GM12878 (cell line): ENCODE data around the gene ARGLU1. TPM values are rescaled to one million over a fixed set of nuclear protein-coding genes. Genes with fewer than 3 reads are reported as not detected.

ENCODE experiments used
- BCL11A ChIP-seq: IDR thresholded peaks from 2 replicates; pipeline ENCODE4 v1.6.1; 2011; ENCODE audit warnings: low read depth, low read length
- BRCA1 ChIP-seq: IDR thresholded peaks from 2 replicates; pipeline ENCODE4 v1.6.1; 2011; ENCODE audit warnings: low read depth, low read length, improper control_type of control experiment
- CBFB ChIP-seq: IDR thresholded peaks from 2 replicates; pipeline ENCODE4 v1.6.1; 2016; ENCODE audit warnings: antibody characterized with exemption, low read depth
- CHD1 ChIP-seq: IDR thresholded peaks from 2 replicates; pipeline ENCODE4 v1.6.1; 2012; ENCODE audit warnings: low read depth, low read length, improper control_type of control experiment
- FOS ChIP-seq: IDR thresholded peaks from 3 replicates; pipeline ENCODE4 v1.6.1; 2011; ENCODE audit warnings: borderline replicate concordance; ENCODE audit not compliant: insufficient read length; ENCODE audit errors: extremely low read depth
- FOXK2 ChIP-seq: fragments of 450-650 bp; IDR thresholded peaks from 2 replicates; pipeline ENCODE4 v1.6.1; 2017; ENCODE audit warnings: mild to moderate bottlenecking, moderate library complexity
- IRF5 ChIP-seq: fragments of 450-650 bp; IDR thresholded peaks from 2 replicates; pipeline ENCODE4 v1.6.1; 2017; ENCODE audit warnings: borderline replicate concordance
- JUND ChIP-seq: IDR thresholded peaks from 2 replicates; pipeline ENCODE4 v1.6.1; 2012; ENCODE audit warnings: low read depth, mild to moderate bottlenecking, low read length, improper control_type of control experiment, moderate library complexity
- MTA2 ChIP-seq: fragments of 450-650 bp; IDR thresholded peaks from 2 replicates; pipeline ENCODE4 v1.6.1; 2016; ENCODE audit warnings: low read depth, mild to moderate bottlenecking, moderate library complexity
- PBX3 ChIP-seq: IDR thresholded peaks from 2 replicates; pipeline ENCODE4 v1.6.1; 2011; ENCODE audit warnings: mild to moderate bottlenecking, low read depth, low read length, moderate library complexity; ENCODE audit not compliant: insufficient replicate concordance
- PRDM15 ChIP-seq: fragments of 450-650 bp; formaldehyde crosslinking; IDR thresholded peaks from 2 replicates; pipeline ENCODE4 v1.4.0; 2020; ENCODE audit warnings: mild to moderate bottlenecking, moderate library complexity
- SMARCA5 ChIP-seq: fragments of 450-650 bp; IDR thresholded peaks from 2 replicates; pipeline ENCODE4 v1.6.1; 2017; ENCODE audit warnings: mild to moderate bottlenecking
- STAT1 ChIP-seq: fragments of 450-650 bp; conservative IDR thresholded peaks from 2 replicates; pipeline ENCODE4 v1.6.1; 2014; ENCODE audit warnings: antibody characterized with exemption, mild to moderate bottlenecking
- ZBED1 ChIP-seq: IDR thresholded peaks from 2 replicates; pipeline ENCODE4 v1.6.1; 2016; ENCODE audit warnings: borderline replicate concordance
- ZNF217 ChIP-seq: fragments of 450-650 bp; IDR thresholded peaks from 2 replicates; pipeline ENCODE4 v1.6.1; 2017; ENCODE audit warnings: antibody characterized with exemption, mild to moderate bottlenecking
- polyA plus RNA-seq, 11 experiments: library from polyadenylated mRNA; depleted of rRNA in 4 of 11; unstranded in 6 of 11; stranded (reverse) in 5 of 11; fragments of >200 nt; fragmentation: Nextera tagmentation in 4 of 11; fragmentation: Illumina TruSeq in 1 of 11; extraction: Ambion mirVana in 4 of 11; extraction: Trizol in 1 of 11; gene quantifications; 1 replicate in 1 of 11; 2 replicates in 10 of 11; pipeline versions ENCODE4 v1.2.1 to v1.2.3, GENCODE V29; 2011 to 2016; ENCODE audit warnings: inconsistent platforms in 2 of 11, missing spikeins in 2 of 11, low read depth in 1 of 11
- total RNA-seq, 4 experiments: library from RNA; depleted of rRNA in 3 of 4; stranded (reverse); fragments of >200 nt in 3 of 4; fragmentation: Illumina TruSeq in 1 of 4; extraction: Trizol in 1 of 4; gene quantifications; 2 replicates each; pipeline versions ENCODE4 v1.2.1 to v1.2.3, GENCODE V29; 2013 to 2021
- TF ChIP-seq, protein P1 (sequence below): fragments of 450-650 bp; IDR thresholded peaks from 2 replicates; pipeline ENCODE4 v1.6.1; 2018; ENCODE audit warnings: borderline replicate concordance, mild to moderate bottlenecking; ENCODE audit not compliant: partially characterized antibody
- TF ChIP-seq, protein P2 (sequence below): IDR thresholded peaks from 2 replicates; pipeline ENCODE4 v1.6.1; 2012; ENCODE audit warnings: low read depth, low read length, improper control_type of control experiment
- TF ChIP-seq, protein P3 (sequence below): fragments of 450-650 bp; IDR thresholded peaks from 2 replicates; pipeline ENCODE4 v1.6.1; 2016; ENCODE audit warnings: mild to moderate bottlenecking
- TF ChIP-seq, protein P4 (sequence below): fragments of 450-650 bp; IDR thresholded peaks from 2 replicates; pipeline ENCODE4 v1.6.1; 2014; ENCODE audit warnings: mild to moderate bottlenecking

The ARGLU1 gene
- total and polyA plus RNA-seq, 10 of the 15 experiments (the other 5 are each of a cell fraction or from before 2014, with no cell fraction given), result 47.1 to 197 (median 98.3) TPM

- TF ChIP-seq, protein P1, sequence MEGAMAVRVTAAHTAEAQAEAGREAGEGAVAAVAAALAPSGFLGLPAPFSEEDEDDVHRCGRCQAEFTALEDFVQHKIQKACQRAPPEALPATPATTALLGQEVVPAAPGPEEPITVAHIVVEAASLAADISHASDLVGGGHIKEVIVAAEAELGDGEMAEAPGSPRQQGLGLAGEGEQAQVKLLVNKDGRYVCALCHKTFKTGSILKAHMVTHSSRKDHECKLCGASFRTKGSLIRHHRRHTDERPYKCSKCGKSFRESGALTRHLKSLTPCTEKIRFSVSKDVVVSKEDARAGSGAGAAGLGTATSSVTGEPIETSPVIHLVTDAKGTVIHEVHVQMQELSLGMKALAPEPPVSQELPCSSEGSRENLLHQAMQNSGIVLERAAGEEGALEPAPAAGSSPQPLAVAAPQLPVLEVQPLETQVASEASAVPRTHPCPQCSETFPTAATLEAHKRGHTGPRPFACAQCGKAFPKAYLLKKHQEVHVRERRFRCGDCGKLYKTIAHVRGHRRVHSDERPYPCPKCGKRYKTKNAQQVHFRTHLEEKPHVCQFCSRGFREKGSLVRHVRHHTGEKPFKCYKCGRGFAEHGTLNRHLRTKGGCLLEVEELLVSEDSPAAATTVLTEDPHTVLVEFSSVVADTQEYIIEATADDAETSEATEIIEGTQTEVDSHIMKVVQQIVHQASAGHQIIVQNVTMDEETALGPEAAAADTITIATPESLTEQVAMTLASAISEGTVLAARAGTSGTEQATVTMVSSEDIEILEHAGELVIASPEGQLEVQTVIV, result no peak
- no peak for TF ChIP-seq FOXK2
- no peak for TF ChIP-seq CHD1
- TF ChIP-seq BCL11A, result no peak
- TF ChIP-seq BRCA1, result no peak
- TF ChIP-seq CBFB, result no peak
- no peak for TF ChIP-seq MTA2
- TF ChIP-seq PRDM15 (CRISPR knock-in tag), result no peak
- no peak for TF ChIP-seq IRF5
- TF ChIP-seq, protein P2, sequence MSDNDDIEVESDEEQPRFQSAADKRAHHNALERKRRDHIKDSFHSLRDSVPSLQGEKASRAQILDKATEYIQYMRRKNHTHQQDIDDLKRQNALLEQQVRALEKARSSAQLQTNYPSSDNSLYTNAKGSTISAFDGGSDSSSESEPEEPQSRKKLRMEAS, result no peak
- TF ChIP-seq ZNF217, result no peak
- TF ChIP-seq ZBED1, result no peak
- peak; percentile 96 for TF ChIP-seq PBX3
- TF ChIP-seq, protein P3, sequence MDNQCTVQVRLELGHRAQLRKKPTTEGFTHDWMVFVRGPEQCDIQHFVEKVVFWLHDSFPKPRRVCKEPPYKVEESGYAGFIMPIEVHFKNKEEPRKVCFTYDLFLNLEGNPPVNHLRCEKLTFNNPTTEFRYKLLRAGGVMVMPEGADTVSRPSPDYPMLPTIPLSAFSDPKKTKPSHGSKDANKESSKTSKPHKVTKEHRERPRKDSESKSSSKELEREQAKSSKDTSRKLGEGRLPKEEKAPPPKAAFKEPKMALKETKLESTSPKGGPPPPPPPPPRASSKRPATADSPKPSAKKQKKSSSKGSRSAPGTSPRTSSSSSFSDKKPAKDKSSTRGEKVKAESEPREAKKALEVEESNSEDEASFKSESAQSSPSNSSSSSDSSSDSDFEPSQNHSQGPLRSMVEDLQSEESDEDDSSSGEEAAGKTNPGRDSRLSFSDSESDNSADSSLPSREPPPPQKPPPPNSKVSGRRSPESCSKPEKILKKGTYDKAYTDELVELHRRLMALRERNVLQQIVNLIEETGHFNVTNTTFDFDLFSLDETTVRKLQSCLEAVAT, result no peak
- TF ChIP-seq SMARCA5, result no peak
- TF ChIP-seq FOS, result peak; percentile 96
- TF ChIP-seq, protein P4, sequence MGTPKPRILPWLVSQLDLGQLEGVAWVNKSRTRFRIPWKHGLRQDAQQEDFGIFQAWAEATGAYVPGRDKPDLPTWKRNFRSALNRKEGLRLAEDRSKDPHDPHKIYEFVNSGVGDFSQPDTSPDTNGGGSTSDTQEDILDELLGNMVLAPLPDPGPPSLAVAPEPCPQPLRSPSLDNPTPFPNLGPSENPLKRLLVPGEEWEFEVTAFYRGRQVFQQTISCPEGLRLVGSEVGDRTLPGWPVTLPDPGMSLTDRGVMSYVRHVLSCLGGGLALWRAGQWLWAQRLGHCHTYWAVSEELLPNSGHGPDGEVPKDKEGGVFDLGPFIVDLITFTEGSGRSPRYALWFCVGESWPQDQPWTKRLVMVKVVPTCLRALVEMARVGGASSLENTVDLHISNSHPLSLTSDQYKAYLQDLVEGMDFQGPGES, result peak; percentile 93
- no peak for TF ChIP-seq JUND
- peak; percentile 63; the same call in 1 of the 2 replicates for TF ChIP-seq STAT1
Measured at GRCh38 chr13:106535552-106536243, 32.2 kb downstream of the ARGLU1 start, which contains the start of gene EFNB2 (continued).
